ENCODE results near the gene MEOX1. TPM values are rescaled to one million over a fixed set of nuclear protein-coding genes. Genes with fewer than 3 reads are reported as not detected.

Gene MEOX1
- total and polyA plus RNA-seq, 2 of the 4 experiments (the other 2 are of a cell fraction): 0.48 to 0.72 TPM

DNA sequence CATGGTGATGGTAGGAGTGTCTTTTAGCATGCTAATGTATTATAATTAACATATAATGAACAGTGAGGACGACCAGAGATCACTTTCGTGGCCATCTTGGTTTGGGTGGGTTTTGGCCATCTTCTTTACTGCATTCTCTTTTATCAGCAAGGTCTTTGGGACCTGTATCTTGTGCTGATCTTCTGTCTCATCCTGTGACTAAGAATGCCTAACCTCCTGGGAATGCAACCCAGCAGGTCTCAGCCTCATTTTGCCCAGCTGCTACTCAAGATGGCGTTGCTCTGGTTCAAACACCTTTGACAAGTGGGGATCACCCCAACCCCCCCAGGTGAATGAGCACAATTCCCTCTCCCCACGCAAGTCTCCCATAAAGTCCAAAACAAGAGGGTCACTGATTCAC, 66.3 kb downstream of the MEOX1 start:
- no peak overlapping the region for H3K4me2 ChIP-seq (ENCODE audit: low read depth, low read length)
- peak overlapping the region; percentile 29; the same call in 1 of the 2 replicates for H2BK20ac ChIP-seq (ENCODE audit: low read depth, low read length)
- H4K5ac ChIP-seq (ENCODE audit: low read depth, low read length): no peak overlapping the region
- dilution Hi-C loops (cut with HindIII; ENCODE audit: low sequenced_read_pairs, unreplicated experiment): no loop called here
- no peak overlapping the region for H2AK9ac ChIP-seq (replicated peaks; ENCODE audit: low read depth, low read length, poor library complexity)
- H2BK15ac ChIP-seq (ENCODE audit: low read depth, low read length): no peak overlapping the region
- no peak overlapping the region for H3K56ac ChIP-seq (ENCODE audit: extremely low read depth, insufficient read depth, low read length)
- H3K27ac ChIP-seq (ENCODE audit: insufficient read depth, low read length): no peak overlapping the region
- H4K20me1 ChIP-seq (ENCODE audit: insufficient read depth, low read length): no peaks in the 10 kb centered on the region
- BruUV-seq (replicated peaks): no TSS peak
- H3K9ac ChIP-seq (ENCODE audit: low read depth, low read length): no peak overlapping the region
- ChIA-PET POLR2A (ENCODE audit: unreplicated experiment) (no interaction called here), CTCF (no interaction called here)
- peak overlapping the region; percentile 17; the same call in 1 of the 2 replicates for H2BK120ac ChIP-seq (ENCODE audit: low read depth, low read length)
- H3K4ac ChIP-seq (ENCODE audit: low read depth, low read length): no peak overlapping the region
- in situ Hi-C loops (cut with MboI; ENCODE audit: low sequenced_read_pairs): no loop called here
- no peak overlapping the region for H3K4me3 ChIP-seq (ENCODE audit: insufficient read depth, low read depth, low read length)
- no peak overlapping the region for H3K18ac ChIP-seq (ENCODE audit: low read depth, low read length)
- H3K23ac ChIP-seq (ENCODE audit: low read depth, low read length): no peak overlapping the region
- 100% methylated on average over 1 of the region's 4 CpGs; no CpG with 5 or more reads in 1 of the 2 experiments for WGBS, 2 experiments (ENCODE audit: extremely low coverage in 2 of 2, insufficient read length in 1 of 2)
- H3K14ac ChIP-seq (replicated peaks; ENCODE audit: low read depth, low read length): no peak overlapping the region
- DNase-seq (no peak), ATAC-seq (ENCODE audit: low read depth) (no peak)
- H4K91ac ChIP-seq (ENCODE audit: insufficient read depth, low read depth, low read length): no peak overlapping the region
- no peaks in the 10 kb centered on the region for H3K9me3 ChIP-seq (ENCODE audit: control insufficient read depth, insufficient read depth, low read length)
- peaks cover 22% of the 10 kb centered on the region for H3K4me1 ChIP-seq (ENCODE audit: control insufficient read depth, insufficient read depth, low read length)
- H3K79me1 ChIP-seq (ENCODE audit: low read depth in 1 of 2, low read length in 2 of 2): no peaks in the 10 kb centered on the region
- intact Hi-C loops (cut with micrococcal nuclease): no loop called here
- H2AFZ ChIP-seq (replicated peaks; ENCODE audit: low read length, poor library complexity): no peak overlapping the region
- H3K27me3 ChIP-seq (ENCODE audit: control insufficient read depth, insufficient read depth, low read length): no peaks in the 10 kb centered on the region
- H2BK5ac ChIP-seq (ENCODE audit: low read depth, low read length, poor library complexity, severe bottlenecking): no peak overlapping the region
- no peak overlapping the region for H2AK5ac ChIP-seq (ENCODE audit: low read depth, low read length)
- H4K8ac ChIP-seq (ENCODE audit: low read depth in 2 of 2, low read length in 2 of 2): no peak overlapping the region
- no peaks in the 10 kb centered on the region for H3K36me3 ChIP-seq (ENCODE audit: control insufficient read depth, insufficient read depth, low read length)
- peaks cover 6% of the 10 kb centered on the region; the same call in 1 of the 2 replicates for H3K9me1 ChIP-seq (ENCODE audit: insufficient read depth, low read length)
- TF ChIP-seq RCOR1 (IDR thresholded peaks at IDR 0.05; ENCODE audit: insufficient replicate concordance, low read length): no peak
- TF ChIP-seq RAD21 (IDR thresholded peaks at IDR 0.05; ENCODE audit: low read length): no peak
- TF ChIP-seq, protein P1, sequence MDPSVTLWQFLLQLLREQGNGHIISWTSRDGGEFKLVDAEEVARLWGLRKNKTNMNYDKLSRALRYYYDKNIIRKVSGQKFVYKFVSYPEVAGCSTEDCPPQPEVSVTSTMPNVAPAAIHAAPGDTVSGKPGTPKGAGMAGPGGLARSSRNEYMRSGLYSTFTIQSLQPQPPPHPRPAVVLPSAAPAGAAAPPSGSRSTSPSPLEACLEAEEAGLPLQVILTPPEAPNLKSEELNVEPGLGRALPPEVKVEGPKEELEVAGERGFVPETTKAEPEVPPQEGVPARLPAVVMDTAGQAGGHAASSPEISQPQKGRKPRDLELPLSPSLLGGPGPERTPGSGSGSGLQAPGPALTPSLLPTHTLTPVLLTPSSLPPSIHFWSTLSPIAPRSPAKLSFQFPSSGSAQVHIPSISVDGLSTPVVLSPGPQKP (IDR thresholded peaks at IDR 0.05; ENCODE audit: borderline replicate concordance, low read depth, low read length): no peak

All from IMR-90 (cell line).